ENCODE data around the gene UNC13C. TPM values are rescaled to one million over a fixed set of nuclear protein-coding genes. Genes with fewer than 3 reads are reported as not detected.

The UNC13C gene
- not detected in 5 replicates for total RNA-seq (2022; extraction: Qiagen RNA extraction)

GRCh38 chr15:53978253-53978906 lies at the start of gene UNC13C:
TSS of gene UNC13C (plus strand) at chr15:53978441. CDS start at chr15:54012904, 34,463 bp downstream.

Other genes with a start within 250 kb of the UNC13C start
- 6.0 to 7.3 TPM (median 6.9 TPM) in 5 replicates for gene WDR72, start 218.8 kb upstream of the UNC13C start, total RNA-seq (2022; extraction: Qiagen RNA extraction)

Data from A549 treated with Mapracorat at 1 μM for 4 hours (cell line).